ENCODE measurements around the gene PTPRM. TPM values are rescaled to one million over a fixed set of nuclear protein-coding genes. Genes with fewer than 3 reads are reported as not detected.

Gene PTPRM
- total RNA-seq, 1 donor from 2014 or later: 257 TPM

DNA sequence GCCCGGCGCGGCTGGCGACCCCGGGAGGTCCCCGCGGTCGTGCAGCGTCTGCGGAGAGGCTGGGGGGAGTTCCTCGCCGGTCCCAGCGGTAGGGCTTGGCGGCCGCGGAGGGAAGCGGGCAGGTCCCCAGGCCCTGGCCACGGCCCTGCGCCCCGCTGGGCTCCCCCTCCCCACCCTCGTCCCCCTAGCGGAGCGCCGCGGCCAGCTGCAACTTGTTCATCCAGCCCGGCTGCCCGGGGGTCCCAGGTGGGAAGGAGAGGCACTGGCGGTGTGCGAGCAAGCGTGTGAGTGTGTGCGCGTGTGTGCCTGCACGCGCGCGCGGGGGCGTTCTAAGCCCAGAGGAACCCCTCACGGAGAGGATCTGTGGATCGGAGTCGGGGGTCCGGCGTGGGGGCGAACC is 1.3 kb downstream of the PTPRM start:
- Histone ChIP-seq H3K4me3 (peak overlapping the region; percentile 85 to 96), H3K27me3 (no peaks in the 10 kb centered on the region), H3K4me1 (peaks cover 0 to 32% of the 10 kb centered on the region in 2 donors), H3K9me3 (no peaks in the 10 kb centered on the region), H3K36me3 (no peaks in the 10 kb centered on the region), H3K27ac (peak overlapping the region; percentile 93 to 98)
- intact Hi-C loops (cut with DNase I): loop anchor here (2.0 to 10.0 kb wide), 6 partner anchors 109 to 776 kb away; no protein-coding TSS in a partner anchor
- peak in 2 of 3 experiments; percentile 30 to 36 for TF ChIP-seq CTCF (IDR thresholded peaks at IDR 0.05)
- peak in 1 of 2 donors; percentile 67 for DNase-seq (ENCODE audit: low spot score in 2 of 2)

DNA sequence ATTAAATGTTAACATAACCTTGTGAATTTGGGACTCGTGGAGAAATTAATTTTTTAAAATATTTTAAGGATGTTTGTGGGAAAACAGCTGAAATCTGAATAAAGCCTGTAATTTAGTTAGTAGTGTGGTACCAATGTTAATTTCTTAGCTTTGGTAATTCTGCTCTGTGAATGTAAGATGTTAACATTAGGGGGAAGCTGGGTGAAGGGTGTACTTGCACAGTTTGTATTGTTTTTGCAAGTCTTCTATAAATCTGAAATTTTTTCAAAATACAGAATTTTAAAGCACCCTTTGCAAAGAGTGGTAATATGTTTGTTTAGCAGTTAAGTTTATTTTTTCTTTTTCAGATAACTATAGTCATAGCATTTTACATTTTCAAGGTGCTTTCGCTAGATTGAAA is 4.5 kb downstream of the PTPRM start:
- Histone ChIP-seq H3K36me3 (no peaks in the 10 kb centered on the region), H3K9me3 (no peaks in the 10 kb centered on the region), H3K4me3 (no peak overlapping the region), H3K27ac (no peak overlapping the region), H3K4me1 (peaks cover 0 to 21% of the 10 kb centered on the region in 2 donors), H3K27me3 (no peaks in the 10 kb centered on the region)
- TF ChIP-seq CTCF (IDR thresholded peaks at IDR 0.05): no peak
- intact Hi-C loops (cut with DNase I): no loop called here
- no peak for DNase-seq (ENCODE audit: low spot score in 2 of 2)

- intact Hi-C loops (cut with DNase I): no loop called here
- Histone ChIP-seq H3K4me3 (peak overlapping the region in 1 of 2 donors; percentile 37), H3K4me1 (peaks cover 0 to 25% of the 10 kb centered on the region in 2 donors), H3K36me3 (no peaks in the 10 kb centered on the region), H3K9me3 (no peaks in the 10 kb centered on the region), H3K27me3 (no peaks in the 10 kb centered on the region), H3K27ac (peak overlapping the region; percentile 21 to 62)
- peak in 1 of 2 donors; percentile 64 for DNase-seq (ENCODE audit: low spot score in 2 of 2)
- no peak for TF ChIP-seq CTCF (IDR thresholded peaks at IDR 0.05)
Measured at GRCh38 chr18:7572822-7573221, 5.7 kb downstream of the PTPRM start.

- TF ChIP-seq CTCF (IDR thresholded peaks at IDR 0.05): no peak
- H3K27me3 ChIP-seq: no peaks in the 10 kb centered on the region
- H3K27ac ChIP-seq: no peak overlapping the region
- intact Hi-C loops (cut with DNase I): no loop called here
- H3K4me3 ChIP-seq: no peak overlapping the region
- no peaks in the 10 kb centered on the region for H3K36me3 ChIP-seq
- DNase-seq (ENCODE audit: low spot score in 2 of 2): no peak
- H3K9me3 ChIP-seq: no peaks in the 10 kb centered on the region
- H3K4me1 ChIP-seq: peaks cover 0 to 15% of the 10 kb centered on the region in 2 donors
Measured at GRCh38 chr18:7575465-7576028, 8.4 kb downstream of the PTPRM start.

GRCh38 chr18:7576077-7576476 is 9.0 kb downstream of the PTPRM start:
- Histone ChIP-seq H3K27ac (no peak overlapping the region), H3K27me3 (no peaks in the 10 kb centered on the region), H3K4me3 (no peak overlapping the region), H3K4me1 (peaks cover 0 to 15% of the 10 kb centered on the region in 2 donors), H3K9me3 (no peaks in the 10 kb centered on the region), H3K36me3 (no peaks in the 10 kb centered on the region)
- no peak for TF ChIP-seq CTCF (IDR thresholded peaks at IDR 0.05)
- DNase-seq (ENCODE audit: low spot score in 2 of 2): no peak
- intact Hi-C loops (cut with DNase I): no loop called here

Measured in ascending aorta (tissue), 2 donors.